ACC112 (cell line): ENCODE results near the gene ENTPD6.

Experiments used
- H2AFZ ChIP-seq: fragments of 200-600 bp; sonication (generic); one replicate; pipeline ENCODE4 v1.6.0; 2017; ENCODE audit warnings: antibody characterized with exemption, low read length; ENCODE audit not compliant: unreplicated experiment
- H3K27ac ChIP-seq: fragments of 200-600 bp; sonication (generic); 2 replicates; pipeline ENCODE4 v1.5.1; 2014; ENCODE audit warnings: low read depth, mild to moderate bottlenecking, antibody characterized with exemption, low read length, moderate library complexity
- H3K27me3 ChIP-seq: fragments of 200-600 bp; sonication (generic); 2 replicates; pipeline ENCODE4 v1.6.1; 2014; ENCODE audit warnings: mild to moderate bottlenecking, antibody characterized with exemption, low read length, moderate library complexity, mixed read lengths; ENCODE audit not compliant: insufficient read depth
- H3K36me3 ChIP-seq: fragments of 200-600 bp; sonication (generic); 2 replicates; pipeline ENCODE4 v1.6.1; 2016; ENCODE audit warnings: mild to moderate bottlenecking, antibody characterized with exemption, low read length, moderate library complexity, mixed read lengths; ENCODE audit not compliant: insufficient read depth
- H3K4me1 ChIP-seq: fragments of 200-600 bp; sonication (generic); one replicate; pipeline ENCODE4 v1.6.1; 2016; ENCODE audit warnings: low read length, mixed read lengths; ENCODE audit not compliant: insufficient read depth, unreplicated experiment, control insufficient read depth
- H3K4me3 ChIP-seq: fragments of 200-600 bp; sonication (generic); 2 replicates; pipeline ENCODE4 v1.5.1; 2014; ENCODE audit warnings: mild to moderate bottlenecking, low read depth, low read length
- H3K79me2 ChIP-seq: fragments of 200-600 bp; sonication (generic); one replicate; pipeline ENCODE4 v1.6.0; 2016; ENCODE audit warnings: low read length; ENCODE audit not compliant: control insufficient read depth, unreplicated experiment, insufficient read depth

The ENTPD6 gene

DNA sequence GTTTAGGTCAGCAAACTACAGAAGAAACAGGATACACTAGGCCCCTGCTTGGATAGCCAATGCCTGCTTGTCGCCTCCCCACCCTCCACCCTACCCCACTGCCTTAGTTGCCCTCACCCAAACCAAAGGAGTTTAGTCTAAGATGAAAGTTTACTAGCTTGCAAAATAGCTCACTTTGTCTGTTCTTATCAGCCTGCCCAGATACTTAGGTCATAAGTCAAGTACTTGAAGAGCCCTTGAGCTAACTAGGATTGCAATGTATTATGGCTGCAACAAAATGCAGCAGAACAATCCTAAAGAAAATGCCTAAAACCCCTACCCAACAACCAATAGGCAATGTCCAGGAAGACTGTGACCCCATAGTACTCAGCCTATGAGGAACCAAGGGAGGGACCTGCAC is 7.3 kb upstream of the ENTPD6 start:
- Histone ChIP-seq H3K27ac (no peak overlapping the region), H3K4me3 (no peak overlapping the region), H3K4me1 (no peaks in the 10 kb centered on the region), H3K36me3 (no peaks in the 10 kb centered on the region), H3K27me3 (peaks cover 37% of the 10 kb centered on the region), H3K79me2 (no peaks in the 10 kb centered on the region), H2AFZ (no peak overlapping the region)

- Histone ChIP-seq H3K36me3 (no peaks in the 10 kb centered on the region), H3K27me3 (peaks cover 28% of the 10 kb centered on the region), H3K79me2 (peaks cover 4% of the 10 kb centered on the region), H2AFZ (no peak overlapping the region), H3K4me3 (no peak overlapping the region), H3K27ac (no peak overlapping the region), H3K4me1 (no peaks in the 10 kb centered on the region)
These were observed 4.5 kb upstream of the ENTPD6 start for GRCh38 chr20:25191051-25191450.

DNA sequence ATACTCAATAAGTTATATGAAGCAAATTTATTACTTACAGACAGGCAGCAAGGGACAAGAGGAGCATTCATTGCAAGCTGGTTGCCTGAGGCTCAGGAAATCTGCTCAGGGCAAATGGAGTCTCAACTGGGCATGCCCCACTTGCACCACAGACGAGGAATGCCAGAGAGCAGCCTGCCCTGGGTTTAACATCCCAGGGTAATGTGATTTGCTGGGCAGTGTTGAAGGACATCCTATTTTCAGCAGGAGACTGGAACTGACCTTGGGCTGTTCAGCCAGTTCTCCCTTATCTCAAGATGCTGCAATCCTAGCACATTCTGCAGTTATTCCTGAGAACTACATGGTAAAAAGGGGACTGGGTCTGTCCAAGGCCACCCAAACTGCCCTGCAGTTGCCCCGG is 3.8 kb upstream of the ENTPD6 start:
- H3K79me2 ChIP-seq, result peaks cover 10% of the 10 kb centered on the region
- peaks cover 4% of the 10 kb centered on the region for H3K4me1 ChIP-seq
- H3K36me3 ChIP-seq, result no peaks in the 10 kb centered on the region
- H2AFZ ChIP-seq, result no peak overlapping the region
- no peak overlapping the region for H3K4me3 ChIP-seq
- H3K27me3 ChIP-seq, result peaks cover 22% of the 10 kb centered on the region
- H3K27ac ChIP-seq, result no peak overlapping the region

- H2AFZ ChIP-seq, result no peak overlapping the region
- H3K27me3 ChIP-seq, result peaks cover 12% of the 10 kb centered on the region
- no peak overlapping the region for H3K27ac ChIP-seq
- H3K79me2 ChIP-seq, result peaks cover 24% of the 10 kb centered on the region
- H3K36me3 ChIP-seq, result no peaks in the 10 kb centered on the region
- H3K4me3 ChIP-seq, result no peak overlapping the region
- peaks cover 17% of the 10 kb centered on the region for H3K4me1 ChIP-seq
These were observed 1.7 kb upstream of the ENTPD6 start for GRCh38 chr20:25193843-25194242.

DNA sequence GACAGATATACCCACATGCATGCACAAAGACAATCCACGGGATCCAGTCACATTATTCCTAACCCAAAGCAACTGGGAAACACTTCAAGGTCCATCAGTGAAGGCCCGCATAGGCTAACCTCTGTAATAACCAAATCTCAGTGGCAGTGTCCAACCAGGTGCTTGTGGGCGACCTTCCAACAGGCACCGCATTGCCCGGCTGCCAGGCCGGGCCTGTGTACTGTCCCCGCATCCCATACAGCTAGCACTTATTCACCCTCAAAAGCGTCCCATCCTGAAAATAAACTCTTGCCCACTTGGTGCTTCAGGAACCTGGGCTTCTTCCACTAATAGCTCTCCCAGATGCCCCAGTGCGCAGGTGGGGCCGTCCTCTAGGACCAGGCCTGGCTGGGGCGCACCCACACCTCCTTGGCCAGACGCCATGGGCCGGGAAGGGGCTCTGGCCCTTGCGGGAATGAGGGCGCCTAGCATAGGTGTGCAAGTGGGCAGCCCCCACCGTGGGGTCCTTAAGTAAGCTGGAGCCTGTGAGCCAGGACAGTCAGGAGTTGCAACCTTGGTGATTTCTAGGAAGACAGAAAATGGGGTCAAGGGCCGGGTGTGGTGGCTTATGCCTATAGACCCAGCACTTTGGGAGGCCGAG is 1.1 kb upstream of the ENTPD6 start:
- peaks cover 23% of the 10 kb centered on the region for H3K4me1 ChIP-seq
- H2AFZ ChIP-seq, result no peak overlapping the region
- no peaks in the 10 kb centered on the region for H3K36me3 ChIP-seq
- peaks cover 30% of the 10 kb centered on the region for H3K79me2 ChIP-seq
- peak overlapping the region; percentile 92; the same call in 1 of the 2 replicates for H3K4me3 ChIP-seq
- no peak overlapping the region for H3K27ac ChIP-seq
- peaks cover 7% of the 10 kb centered on the region; the same call in 1 of the 2 replicates for H3K27me3 ChIP-seq

DNA sequence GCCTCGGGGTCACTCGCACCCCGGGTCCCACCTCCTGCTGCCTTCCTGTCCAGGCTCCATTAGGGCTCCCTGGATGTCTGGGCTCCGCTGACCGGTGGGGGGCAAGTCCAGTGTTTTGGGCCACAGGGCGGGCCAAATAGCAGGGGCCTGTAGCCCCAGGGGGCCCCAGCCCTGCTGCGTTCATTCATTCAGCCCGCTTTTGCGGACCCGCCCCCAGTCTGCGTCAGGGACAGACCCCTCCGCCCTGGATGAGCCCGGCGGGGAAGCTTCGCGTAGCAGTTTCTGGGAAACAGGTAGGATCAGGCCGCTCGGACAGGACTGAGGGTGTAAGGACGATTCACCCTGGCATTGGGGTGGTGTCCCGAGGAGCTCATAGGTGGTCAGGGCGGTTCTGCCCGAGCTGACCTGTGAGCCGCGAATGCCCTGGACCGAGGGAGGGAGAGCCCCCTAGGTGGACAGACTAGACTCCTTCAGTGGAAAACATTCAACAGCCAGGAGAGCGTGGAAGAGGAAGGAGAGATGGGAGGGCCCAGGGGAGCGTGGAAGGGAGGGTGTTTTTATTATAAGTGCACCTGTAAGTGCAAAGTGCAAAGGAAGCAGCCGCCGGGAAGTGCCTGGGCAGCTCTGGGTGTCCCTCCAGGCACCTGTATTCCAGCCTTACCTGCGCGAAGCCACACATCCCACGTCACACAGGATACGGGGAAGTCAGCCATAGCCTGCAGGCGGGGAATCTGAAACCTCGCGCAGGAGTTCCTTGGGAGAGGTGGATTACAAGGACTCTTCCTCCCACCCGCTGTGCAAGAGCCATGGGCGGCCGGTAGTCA is 662 bp downstream of the ENTPD6 start:
- Histone ChIP-seq H3K36me3 (no peaks in the 10 kb centered on the region), H3K27me3 (no peaks in the 10 kb centered on the region), H3K4me3 (peak overlapping the region; percentile 92), H3K4me1 (peaks cover 29% of the 10 kb centered on the region), H2AFZ (peak overlapping the region; percentile 59), H3K27ac (peak overlapping the region; percentile 54; the same call in 1 of the 2 replicates), H3K79me2 (peaks cover 47% of the 10 kb centered on the region)

DNA sequence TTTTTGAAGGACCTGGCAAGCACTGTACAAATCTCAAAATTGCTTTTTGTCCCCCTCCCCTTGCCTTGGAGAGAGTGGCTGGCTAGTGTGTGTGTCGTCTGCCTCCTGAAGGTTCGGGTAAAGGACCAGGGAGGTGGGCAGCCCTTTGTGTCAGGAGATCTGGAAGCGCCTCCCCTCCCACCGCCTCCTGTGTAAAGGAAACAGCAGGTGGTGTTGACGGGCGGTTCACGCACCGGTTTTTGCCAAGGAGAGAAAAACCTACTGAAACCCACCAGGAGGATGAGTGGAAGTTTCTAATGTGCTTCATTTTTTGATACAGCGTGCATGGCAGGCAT is 1.2 kb downstream of the ENTPD6 start:
- Histone ChIP-seq H2AFZ (no peak overlapping the region), H3K4me3 (peak overlapping the region; percentile 92), H3K4me1 (peaks cover 29% of the 10 kb centered on the region), H3K27ac (no peak overlapping the region), H3K27me3 (no peaks in the 10 kb centered on the region), H3K79me2 (peaks cover 53% of the 10 kb centered on the region), H3K36me3 (peaks cover 5% of the 10 kb centered on the region)

DNA sequence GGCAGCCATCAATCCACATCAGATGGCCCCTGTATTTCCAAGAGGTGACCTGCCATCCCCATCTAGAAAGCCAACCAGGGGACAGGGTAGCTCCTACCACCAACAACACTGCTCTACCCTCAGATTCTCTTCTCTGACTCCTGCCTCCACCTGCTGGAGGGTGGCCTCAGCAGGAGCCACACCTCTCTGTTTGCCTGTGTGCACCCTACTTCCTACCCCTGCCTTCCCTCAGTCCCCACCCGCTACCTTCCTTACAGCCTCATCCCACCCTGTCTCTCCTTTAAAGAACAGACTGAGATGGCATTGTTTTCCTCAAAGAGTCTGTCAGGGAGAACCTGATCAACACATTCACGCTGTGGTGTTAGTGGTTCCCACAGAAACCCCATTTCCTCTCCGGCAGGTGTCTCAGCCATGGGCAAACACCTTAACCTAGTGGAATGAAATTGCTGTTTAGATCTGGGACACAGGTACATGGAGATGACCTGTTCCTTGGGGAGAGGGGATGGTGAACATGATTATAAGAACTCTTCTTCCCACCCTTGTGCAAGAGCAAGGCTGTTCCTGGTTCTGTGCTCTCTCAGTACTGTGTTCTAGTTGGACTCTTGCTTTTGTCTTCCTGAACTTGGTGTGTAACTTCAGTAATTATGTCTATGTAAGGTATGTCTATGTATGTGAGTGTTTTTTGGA is 1.8 kb downstream of the ENTPD6 start:
- Histone ChIP-seq H3K4me1 (peaks cover 29% of the 10 kb centered on the region), H3K79me2 (peaks cover 57% of the 10 kb centered on the region), H3K4me3 (peak overlapping the region; percentile 92; the same call in 1 of the 2 replicates), H3K27ac (no peak overlapping the region), H3K27me3 (no peaks in the 10 kb centered on the region), H2AFZ (no peak overlapping the region), H3K36me3 (peaks cover 9% of the 10 kb centered on the region)

DNA sequence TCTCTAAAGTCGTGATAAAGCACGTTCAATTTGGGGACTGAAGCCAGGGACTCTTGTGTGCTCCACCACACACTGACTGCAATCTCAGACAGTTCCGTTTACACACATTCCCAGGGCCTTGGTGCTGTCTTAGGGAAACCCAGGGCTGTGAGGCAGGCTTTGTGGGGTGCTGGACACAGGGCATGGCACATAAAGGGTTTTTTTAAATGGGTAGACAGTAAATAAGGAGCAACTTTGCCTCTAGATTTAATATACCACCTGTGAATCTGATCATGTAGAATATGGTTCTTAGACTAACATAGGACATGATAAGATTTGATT is 2.3 kb downstream of the ENTPD6 start:
- Histone ChIP-seq H3K36me3 (peaks cover 9% of the 10 kb centered on the region), H3K79me2 (peaks cover 62% of the 10 kb centered on the region)

DNA sequence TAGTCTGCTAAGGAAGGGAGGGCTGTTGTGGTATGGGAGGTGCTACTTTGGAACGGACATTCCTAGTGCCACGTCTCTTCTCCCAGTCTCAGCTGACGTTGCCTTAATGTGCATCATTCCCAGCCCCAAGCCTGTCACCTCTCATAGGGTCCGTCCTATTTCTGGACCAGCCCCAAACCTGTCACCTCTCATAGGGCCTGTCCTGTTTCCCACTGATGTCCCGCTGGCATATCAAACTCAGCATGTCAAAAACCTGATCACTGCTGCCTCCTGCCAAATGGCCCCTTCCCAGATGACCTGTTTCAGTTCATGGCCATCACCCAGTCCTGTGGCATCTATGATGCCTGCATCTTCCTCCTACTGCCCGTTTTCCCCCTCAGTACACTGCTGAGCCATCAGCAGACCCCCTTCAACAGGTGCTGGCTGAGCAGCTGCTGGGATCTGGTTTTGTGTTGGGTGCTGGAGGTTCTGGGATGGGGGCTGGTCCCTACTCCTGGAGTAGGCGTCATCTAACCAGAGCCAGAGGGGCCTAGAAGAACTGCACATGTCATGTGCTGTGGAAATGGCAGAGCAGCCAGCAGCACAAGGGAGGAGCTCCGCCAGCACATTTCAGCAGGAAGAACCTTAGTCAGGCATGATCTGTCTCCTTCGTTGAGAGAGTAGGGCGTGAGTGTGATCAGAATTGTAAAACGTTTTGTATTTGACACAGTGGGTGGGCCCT is 3.3 kb downstream of the ENTPD6 start:
- Histone ChIP-seq H2AFZ (no peak overlapping the region), H3K4me1 (peaks cover 39% of the 10 kb centered on the region), H3K36me3 (peaks cover 9% of the 10 kb centered on the region), H3K27ac (no peak overlapping the region), H3K4me3 (no peak overlapping the region), H3K27me3 (no peaks in the 10 kb centered on the region), H3K79me2 (peaks cover 72% of the 10 kb centered on the region)

More for the DNA sequence above, 2.3 kb downstream of the ENTPD6 start:
- peaks cover 29% of the 10 kb centered on the region for H3K4me1 ChIP-seq
- no peak overlapping the region for H3K27ac ChIP-seq
- no peaks in the 10 kb centered on the region for H3K27me3 ChIP-seq
- H3K4me3 ChIP-seq, result peak overlapping the region; percentile 21; the same call in 1 of the 2 replicates
- no peak overlapping the region for H2AFZ ChIP-seq
